Measurements from ENCODE around the gene VASN.

The VASN gene

GRCh38 chr16:4385066-4385788 lies 13.6 kb downstream of the VASN start:
- no peak overlapping the region for H3K4me3 ChIP-seq (ENCODE audit: control insufficient read depth, low read depth, low read length)
- TF ChIP-seq CTCF (IDR thresholded peaks at IDR 0.05; ENCODE audit: control insufficient read depth, insufficient read depth, low read depth, low read length, missing control alignments), result no peak

GRCh38 chr16:4385789-4386450 lies 14.3 kb downstream of the VASN start:
- no peak overlapping the region for H3K4me3 ChIP-seq (ENCODE audit: control insufficient read depth, low read depth, low read length)
- no peak for DNase-seq (ENCODE audit: low read depth)
- no peak for TF ChIP-seq CTCF (IDR thresholded peaks at IDR 0.05; ENCODE audit: control insufficient read depth, insufficient read depth, low read depth, low read length, missing control alignments)

More at GRCh38 chr16:4385066-4385788, 13.6 kb downstream of the VASN start:
- DNase-seq (ENCODE audit: low read depth), result no peak

- no peak overlapping the region for H3K4me3 ChIP-seq (ENCODE audit: control insufficient read depth, low read depth, low read length)
- no peak for TF ChIP-seq CTCF (IDR thresholded peaks at IDR 0.05; ENCODE audit: control insufficient read depth, insufficient read depth, low read depth, low read length, missing control alignments)
- DNase-seq (ENCODE audit: low read depth), result no peak
Observed at GRCh38 chr16:4386451-4386805, 14.8 kb downstream of the VASN start.

GRCh38 chr16:4386951-4387565 lies 15.4 kb downstream of the VASN start:
- no peak overlapping the region for H3K4me3 ChIP-seq (ENCODE audit: control insufficient read depth, low read depth, low read length)
- TF ChIP-seq CTCF (IDR thresholded peaks at IDR 0.05; ENCODE audit: control insufficient read depth, insufficient read depth, low read depth, low read length, missing control alignments), result peak; percentile 18
- DNase-seq (ENCODE audit: low read depth), result no peak

DNA sequence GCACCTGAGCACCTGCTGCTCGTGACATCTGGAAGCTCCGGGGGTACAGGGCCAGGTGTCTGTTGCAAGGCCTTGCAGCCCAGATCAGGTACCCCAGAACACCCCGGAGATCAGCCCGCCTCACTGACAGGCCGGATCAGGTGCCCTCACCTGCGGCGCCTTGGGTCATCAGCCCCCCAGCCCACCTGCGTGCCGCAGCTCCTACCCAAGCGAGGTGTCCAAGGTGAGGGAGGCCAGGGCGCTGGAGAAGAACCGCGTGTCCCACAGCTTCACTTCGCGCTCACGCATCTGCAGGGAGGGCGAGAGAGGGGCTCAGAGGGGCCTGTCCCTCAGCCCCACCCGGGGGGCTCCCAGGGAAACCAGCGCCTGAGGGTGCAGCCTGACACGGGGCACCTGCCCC lies 16.1 kb downstream of the VASN start:
- no peak for DNase-seq (ENCODE audit: low read depth)
- no peak for TF ChIP-seq CTCF (IDR thresholded peaks at IDR 0.05; ENCODE audit: control insufficient read depth, insufficient read depth, low read depth, low read length, missing control alignments)
- no peak overlapping the region for H3K4me3 ChIP-seq (ENCODE audit: control insufficient read depth, low read depth, low read length)

DNA sequence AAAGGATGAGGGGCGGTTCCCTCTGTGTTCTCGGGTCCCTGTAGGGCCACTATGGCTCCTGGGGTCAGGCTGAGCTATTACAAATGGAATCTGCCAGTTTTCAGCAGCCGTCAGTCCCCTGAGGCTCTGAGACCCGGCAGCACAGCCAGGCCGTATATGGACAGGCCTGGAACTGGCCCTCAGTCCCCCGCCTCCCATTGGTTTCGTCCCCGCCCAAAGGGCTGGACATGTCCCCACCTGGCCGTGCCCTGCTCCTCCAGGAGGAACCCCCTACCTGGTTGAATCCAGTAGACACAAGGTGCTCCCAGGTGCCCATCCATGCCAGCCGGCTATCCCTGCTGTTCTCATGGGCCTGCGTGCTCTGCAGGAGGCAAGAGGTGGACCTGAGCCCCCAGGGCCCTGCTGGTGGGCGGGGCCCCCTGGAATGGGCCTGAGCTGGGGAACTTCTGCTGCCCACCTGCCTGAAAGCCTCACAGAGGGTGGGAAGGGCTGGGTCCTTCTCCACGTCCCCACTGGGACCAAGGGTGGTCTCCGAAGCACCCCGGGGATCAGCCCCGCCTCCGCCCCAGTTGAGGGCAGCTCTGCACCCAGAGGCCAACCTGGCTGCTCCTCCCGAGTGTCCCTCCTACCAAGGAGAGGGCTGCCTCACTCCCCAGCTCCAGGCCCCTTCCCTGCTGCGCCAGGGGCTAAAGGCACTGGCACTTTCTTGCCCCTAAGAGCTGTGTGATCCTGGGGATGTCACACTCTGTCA lies 16.8 kb downstream of the VASN start:
- no peak overlapping the region for H3K4me3 ChIP-seq (ENCODE audit: control insufficient read depth, low read depth, low read length)
- TF ChIP-seq CTCF (IDR thresholded peaks at IDR 0.05; ENCODE audit: control insufficient read depth, insufficient read depth, low read depth, low read length, missing control alignments), result no peak
- DNase-seq (ENCODE audit: low read depth), result no peak

All from AG09309 (cell line).